ENCODE data around the gene LONP2.

LONP2 gene, protein sequence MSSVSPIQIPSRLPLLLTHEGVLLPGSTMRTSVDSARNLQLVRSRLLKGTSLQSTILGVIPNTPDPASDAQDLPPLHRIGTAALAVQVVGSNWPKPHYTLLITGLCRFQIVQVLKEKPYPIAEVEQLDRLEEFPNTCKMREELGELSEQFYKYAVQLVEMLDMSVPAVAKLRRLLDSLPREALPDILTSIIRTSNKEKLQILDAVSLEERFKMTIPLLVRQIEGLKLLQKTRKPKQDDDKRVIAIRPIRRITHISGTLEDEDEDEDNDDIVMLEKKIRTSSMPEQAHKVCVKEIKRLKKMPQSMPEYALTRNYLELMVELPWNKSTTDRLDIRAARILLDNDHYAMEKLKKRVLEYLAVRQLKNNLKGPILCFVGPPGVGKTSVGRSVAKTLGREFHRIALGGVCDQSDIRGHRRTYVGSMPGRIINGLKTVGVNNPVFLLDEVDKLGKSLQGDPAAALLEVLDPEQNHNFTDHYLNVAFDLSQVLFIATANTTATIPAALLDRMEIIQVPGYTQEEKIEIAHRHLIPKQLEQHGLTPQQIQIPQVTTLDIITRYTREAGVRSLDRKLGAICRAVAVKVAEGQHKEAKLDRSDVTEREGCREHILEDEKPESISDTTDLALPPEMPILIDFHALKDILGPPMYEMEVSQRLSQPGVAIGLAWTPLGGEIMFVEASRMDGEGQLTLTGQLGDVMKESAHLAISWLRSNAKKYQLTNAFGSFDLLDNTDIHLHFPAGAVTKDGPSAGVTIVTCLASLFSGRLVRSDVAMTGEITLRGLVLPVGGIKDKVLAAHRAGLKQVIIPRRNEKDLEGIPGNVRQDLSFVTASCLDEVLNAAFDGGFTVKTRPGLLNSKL

GRCh38 chr16:48244080-48244862 is at the start of gene LONP2:
LONP2 (plus strand) TSS chr16:48244300; CDS start chr16:48244389, 89 bp downstream.
- DNase-seq, result peak; percentile 80

DNA sequence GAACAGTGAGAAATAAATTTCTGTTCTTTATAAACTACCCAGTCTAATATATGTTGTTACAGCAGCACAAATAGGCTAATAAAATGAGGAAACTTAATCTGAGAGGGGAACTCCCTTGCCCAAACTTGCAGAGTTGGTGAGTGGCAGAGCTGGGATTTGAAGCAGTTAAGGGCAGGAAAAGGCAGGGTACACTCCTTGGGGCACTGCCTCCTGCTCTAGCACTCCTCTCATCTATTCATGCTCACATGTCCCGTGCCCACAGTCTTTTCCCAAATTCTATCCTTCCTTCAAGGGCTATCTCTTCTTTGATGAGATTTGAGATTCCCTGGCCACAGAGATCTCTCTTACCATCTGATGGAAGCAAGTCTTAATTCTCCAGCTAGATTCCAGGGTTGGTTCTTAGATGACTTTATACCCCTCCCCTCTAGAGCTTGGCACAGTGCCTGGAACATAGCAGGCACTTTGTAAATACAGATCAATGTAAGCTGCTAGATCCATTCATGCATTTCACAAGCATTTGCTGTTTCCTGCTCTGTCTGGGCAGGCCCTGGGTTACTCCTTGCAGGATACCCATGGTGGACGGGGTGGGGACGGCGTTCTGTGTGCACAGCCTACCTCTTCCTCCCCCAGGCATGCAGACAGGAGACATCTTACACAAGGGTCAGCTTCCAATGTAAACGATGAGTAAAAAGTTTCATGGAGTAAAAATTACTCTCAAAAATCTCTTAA is 49.1 kb upstream of the LONP2 start:
- DNase-seq, result peak; percentile 43

DNA sequence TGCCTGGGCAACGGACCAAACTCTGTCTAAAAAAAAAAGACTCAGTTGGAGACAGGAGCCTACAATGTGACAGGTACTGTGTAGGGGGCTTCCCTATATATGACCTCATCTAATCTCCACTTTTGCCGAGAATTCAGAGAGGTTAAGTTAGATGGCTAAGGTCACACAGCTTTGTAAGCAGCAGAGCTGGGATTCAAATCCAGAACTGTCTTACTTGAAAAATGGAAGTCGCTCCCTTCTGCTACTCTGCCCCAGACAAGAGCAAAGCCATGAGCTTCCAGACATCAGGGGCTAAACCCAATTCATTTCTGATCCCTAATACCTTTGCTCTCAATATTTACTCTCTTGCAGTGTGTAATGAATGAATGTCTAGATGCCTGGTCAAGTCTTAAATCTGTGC is 46.8 kb upstream of the LONP2 start:
- DNase-seq, result peak; percentile 72

DNA sequence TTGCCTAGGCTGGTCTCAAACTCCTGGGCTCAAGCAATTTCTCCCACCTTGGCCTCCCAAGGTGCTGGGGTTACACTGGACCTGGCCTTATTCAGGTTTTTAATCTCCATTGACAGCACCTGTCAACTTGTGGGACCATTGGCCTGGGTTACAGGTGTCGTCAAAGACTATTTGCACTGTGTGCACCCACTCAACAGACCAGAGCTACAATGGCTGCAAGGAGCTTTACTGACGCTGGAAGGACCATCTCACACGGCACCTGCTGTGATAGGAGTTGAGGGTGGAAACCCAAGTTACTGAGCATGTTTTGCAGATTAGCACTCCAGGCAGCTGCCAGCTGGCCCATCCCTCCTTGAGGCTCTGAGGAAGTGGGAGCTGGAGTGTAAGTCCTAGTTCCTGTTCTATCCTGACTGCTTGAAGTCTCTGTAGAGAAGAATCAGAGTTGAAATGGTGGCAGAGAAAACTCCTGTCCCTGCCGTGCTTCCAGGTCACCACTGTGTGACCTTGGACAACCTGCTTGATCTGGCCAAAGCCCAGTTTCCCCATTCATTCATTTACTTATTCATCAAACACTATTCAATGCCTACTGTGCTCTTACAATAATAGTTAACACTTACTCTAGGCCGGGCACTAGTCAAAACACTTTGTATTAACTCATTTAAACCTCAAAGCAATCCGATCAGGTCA is 42.4 kb upstream of the LONP2 start:
- DNase-seq, result no peak

- no peak for DNase-seq
These were observed 39.9 kb upstream of the LONP2 start for GRCh38 chr16:48203974-48204824.

GRCh38 chr16:48204825-48205151 is 39.3 kb upstream of the LONP2 start:
- no peak for DNase-seq

DNA sequence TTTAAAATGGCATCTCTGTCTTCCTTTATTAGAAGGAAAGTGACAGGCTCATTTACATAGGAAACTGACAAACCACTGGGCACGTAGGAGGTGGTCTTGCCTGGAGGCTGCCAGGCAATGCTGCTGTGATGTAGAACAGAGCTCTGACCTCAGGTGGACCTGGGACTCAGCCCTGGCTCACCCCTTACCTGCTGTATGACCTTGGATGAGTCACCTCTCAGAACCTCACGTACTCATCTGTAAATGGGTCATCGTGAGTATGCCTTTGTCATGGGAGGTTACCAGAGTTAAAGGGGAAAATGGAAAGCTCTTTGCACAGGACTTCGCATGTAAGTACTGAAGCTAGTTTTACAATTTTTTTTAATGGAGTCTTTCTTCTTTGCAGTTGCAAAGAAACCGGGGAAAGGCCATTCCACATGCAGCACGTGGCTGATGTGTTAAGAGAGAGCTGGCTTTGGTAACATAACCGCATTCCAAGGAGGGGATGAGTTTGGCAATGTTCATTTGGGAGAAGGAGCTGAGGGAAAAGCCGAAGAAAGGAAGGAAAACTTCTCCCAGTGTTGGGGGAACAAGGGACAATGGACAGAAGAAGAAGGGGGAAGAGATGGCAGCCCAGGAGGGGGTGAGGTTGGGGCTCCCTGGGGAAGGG is 37.4 kb upstream of the LONP2 start:
- no peak for DNase-seq

DNA sequence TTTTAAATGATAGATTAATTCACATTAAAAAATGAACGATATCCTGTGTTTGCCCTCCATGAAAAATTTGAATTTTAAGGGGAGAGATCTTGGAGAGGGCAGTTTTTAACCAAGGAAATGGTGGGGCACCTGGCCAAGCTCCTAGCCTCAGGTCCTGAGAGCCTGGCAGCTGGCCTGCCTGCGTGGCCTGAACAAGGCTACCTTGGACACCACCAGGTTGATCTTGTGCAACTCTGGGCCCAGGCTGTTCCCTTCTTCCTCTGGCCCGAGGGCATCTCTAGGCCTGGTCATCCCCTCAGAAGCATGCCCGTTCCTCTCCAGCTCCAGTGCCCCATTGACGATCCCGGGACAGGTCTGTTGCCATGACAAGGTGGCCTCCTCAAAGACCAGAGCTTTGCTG is 33.4 kb upstream of the LONP2 start:
- no peak for DNase-seq

DNA sequence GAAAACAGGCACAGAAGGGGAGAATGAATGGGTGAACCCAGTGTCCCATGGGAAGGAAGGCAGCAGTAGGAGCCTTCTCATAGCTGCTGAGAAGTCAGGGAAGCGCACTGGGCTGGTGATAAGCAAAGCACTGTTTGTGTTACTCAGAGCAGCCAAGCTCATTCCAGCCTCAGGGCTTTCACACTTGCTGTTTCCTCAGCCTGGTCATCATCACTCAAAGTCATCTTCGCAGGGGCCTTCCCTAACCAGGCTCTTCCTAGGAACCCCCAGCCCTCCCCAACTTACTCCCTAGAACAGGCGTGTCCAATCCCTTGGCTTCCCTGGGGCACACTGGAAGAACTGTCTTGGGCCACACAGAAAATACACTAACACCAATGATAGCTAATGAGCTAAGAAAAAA is 32.1 kb upstream of the LONP2 start:
- DNase-seq, result no peak

DNA sequence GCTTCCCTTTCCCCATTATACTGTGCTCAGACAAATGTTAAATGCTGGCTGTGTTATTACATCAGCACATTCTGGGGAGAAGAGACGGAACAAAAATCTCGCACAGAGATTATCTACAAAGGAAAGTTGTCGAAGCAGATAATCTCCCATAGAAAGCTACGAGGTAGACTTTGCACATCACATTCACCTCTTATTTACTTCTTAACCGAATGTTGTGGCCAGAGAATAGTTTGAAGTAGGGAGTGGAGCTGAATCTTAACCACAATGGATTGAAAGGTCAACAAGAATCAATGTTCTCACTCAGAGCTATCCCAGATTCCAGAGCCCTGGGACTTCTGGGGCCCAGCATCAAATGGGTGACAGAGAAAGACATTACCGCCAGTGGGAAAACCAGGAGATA is 28.4 kb upstream of the LONP2 start:
- no peak for DNase-seq

GRCh38 chr16:48217708-48218107 is 26.4 kb upstream of the LONP2 start:
- no peak for DNase-seq

DNA sequence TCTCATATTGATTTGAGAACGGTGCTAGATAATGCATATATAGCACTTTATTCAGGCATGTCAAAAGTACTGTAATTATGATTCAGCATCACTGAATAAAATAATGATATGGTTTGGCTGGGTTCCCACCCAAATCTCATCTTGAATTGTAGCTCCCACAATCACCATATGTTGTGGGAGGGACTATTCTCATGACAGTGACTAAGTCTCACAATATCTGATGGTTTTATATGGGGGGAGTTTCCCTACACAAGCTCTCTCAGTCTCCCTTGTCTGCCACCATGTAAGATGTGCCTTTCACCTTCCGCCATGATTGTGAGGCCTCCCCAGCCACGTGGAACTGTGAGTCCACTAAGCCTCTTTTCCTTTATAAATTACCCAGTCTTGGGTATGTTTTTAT is 25.6 kb upstream of the LONP2 start:
- no peak for DNase-seq

GRCh38 chr16:48220891-48221290 is 23.2 kb upstream of the LONP2 start:
- no peak for DNase-seq

- no peak for DNase-seq
These were observed 20.6 kb upstream of the LONP2 start for GRCh38 chr16:48223490-48223889.

GRCh38 chr16:48225456-48225855 is 18.6 kb upstream of the LONP2 start:
- no peak for DNase-seq

- DNase-seq, result no peak
These were observed 12.2 kb upstream of the LONP2 start for GRCh38 chr16:48231727-48232492.

DNA sequence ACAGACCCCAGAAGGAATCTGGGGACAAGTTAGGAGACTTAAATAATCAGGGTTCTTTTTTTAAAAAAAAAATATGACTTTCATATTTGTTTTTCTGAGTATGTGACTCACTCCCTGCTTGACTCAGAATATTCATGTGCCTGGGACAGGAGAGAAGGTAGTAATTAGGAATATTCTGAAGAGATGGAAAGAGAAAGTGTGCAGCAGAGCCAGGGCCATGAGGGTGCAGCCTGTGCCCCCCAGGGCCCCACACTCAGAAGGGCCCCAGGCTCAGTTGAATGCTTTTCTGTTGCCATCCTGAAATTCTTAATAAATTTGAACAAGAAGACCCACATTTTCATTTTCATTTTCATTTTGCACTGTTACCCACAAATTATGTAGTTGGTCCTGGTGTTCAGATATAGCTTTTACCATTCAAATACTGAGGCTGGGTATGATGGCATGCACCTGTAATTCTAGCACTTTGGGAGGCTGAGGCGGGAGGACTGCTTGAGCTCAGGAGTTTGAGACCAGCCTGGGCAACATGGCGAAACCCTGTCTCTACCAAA is 11.5 kb upstream of the LONP2 start:
- no peak for DNase-seq

GRCh38 chr16:48234630-48235029 is 9.5 kb upstream of the LONP2 start:
- DNase-seq, result no peak

DNA sequence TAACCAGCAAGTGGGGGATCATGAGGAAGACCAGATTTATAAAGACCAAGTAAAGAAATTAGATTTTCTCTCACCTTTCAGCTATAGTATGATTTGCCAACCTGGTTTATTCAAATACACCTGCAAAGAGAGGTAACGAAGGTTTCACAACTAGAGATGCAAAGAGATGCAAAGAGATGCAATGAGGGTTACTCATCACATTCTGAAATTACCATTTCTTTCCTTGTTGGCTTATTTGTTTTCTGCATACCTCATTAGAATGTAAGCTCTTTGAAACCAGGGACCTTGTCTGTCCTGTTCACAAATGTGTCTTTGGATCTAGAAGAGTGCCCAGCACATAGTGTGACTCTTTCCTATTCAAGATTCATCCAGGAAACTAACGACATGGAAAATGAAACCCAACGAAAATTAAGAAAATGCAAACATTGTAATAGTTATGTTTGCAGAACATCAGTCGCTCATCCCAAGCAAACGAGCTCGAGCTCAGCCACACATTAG is 9.0 kb upstream of the LONP2 start:
- DNase-seq, result no peak

Measured in NCI-H510A treated with DMSO at 0.1 percent for 48 hours (cell line).